GM18861 (cell line): Measurements from ENCODE around the gene LZTS2.
"Not testable (repeated sequence)": the region's sequence is repeated elsewhere in the genome, so short reads cannot be mapped to it uniquely, and the experiment has no call there.

Experiments
- ATAC-seq: cut with Tn5 transposase; IDR thresholded peaks from one replicate; pipeline ENCODE4 v1.9.1; 2021; ENCODE audit not compliant: unreplicated experiment

The LZTS2 gene

DNA sequence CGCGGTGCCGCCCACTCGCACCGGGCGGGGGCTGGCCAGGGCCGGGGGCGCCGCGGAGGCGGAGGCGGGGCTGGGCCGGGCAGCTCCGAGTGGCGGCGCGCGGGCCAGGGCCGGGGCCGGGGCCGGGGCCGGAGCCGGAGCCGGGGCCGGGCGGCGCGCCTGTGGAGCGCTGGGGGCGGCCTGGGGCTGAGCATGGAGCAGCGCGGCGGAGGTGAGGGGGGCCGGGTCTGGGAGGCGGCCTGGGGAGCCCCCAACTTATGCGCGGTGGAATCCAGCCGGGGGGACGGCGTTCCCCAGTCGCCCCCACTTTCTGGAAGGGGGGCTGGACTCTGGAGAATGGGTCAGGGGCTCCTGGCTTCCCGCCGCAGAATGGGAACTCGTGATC lies at the start of gene LZTS2:
LZTS2 (plus strand) TSS at position 67 of the 385 bp plus-strand sequence. CDS start 2,731 bp downstream, outside the sequence.
- no peak for ATAC-seq

GRCh38 chr10:100960251-100960650 lies 39.4 kb upstream of the LZTS2 start:
- ATAC-seq: no peak

- ATAC-seq: no peak
Measured at GRCh38 chr10:100962351-100963080, 37.1 kb upstream of the LZTS2 start.

GRCh38 chr10:100963826-100964225 lies 35.8 kb upstream of the LZTS2 start:
- ATAC-seq: no peak

GRCh38 chr10:100965820-100966219 lies 33.8 kb upstream of the LZTS2 start:
- ATAC-seq: no peak

DNA sequence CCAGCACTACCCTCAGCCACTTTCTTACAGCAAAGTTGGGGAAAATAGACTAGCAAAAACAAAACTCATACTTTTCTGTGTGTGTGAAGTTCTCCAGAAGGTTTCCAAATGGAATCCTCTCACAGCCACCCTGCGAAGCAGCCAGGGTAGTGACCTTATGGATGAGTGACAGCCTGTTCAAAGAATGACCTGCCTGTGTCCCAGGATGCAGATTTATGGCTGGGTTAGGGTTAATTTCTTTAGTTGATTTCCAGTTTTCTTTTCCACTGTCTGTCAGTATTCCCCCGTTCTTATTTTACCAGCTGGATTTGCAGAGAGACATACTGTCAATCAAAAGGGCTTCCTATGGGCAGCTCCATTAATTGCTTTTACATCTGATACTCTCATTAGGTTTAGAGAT lies 32.7 kb upstream of the LZTS2 start:
- ATAC-seq: no peak

DNA sequence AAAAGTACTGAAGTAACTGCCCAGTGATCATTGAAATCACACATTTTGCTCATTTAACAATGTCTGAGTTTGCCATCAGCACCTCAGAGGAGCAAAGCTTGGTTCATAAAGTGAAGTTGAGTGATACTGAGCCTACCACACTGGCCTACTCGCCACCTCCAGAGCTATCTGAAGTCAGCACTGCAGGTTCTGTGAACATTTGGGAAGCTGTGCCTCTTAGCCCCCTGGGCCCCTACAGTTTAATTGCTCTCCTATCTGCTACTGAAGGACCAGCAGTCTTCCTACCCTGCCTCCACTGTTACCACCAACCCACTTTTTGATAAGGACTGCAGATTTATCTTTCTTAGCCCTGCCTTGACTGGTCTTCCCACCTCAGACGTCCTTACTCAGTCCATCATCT lies 32.3 kb upstream of the LZTS2 start:
- ATAC-seq: no peak

GRCh38 chr10:100968062-100968736 lies 31.4 kb upstream of the LZTS2 start:
- no peak for ATAC-seq

GRCh38 chr10:100968863-100969186 lies 30.8 kb upstream of the LZTS2 start:
- no peak for ATAC-seq

- ATAC-seq: no peak
Measured at GRCh38 chr10:100969187-100970075, 30.2 kb upstream of the LZTS2 start, which contains the start of gene SEMA4G. SEMA4G (plus strand) TSS chr10:100969504; CDS start chr10:100972913, 3,409 bp downstream.

GRCh38 chr10:100970076-100970913 lies 29.3 kb upstream of the LZTS2 start:
- no peak for ATAC-seq

DNA sequence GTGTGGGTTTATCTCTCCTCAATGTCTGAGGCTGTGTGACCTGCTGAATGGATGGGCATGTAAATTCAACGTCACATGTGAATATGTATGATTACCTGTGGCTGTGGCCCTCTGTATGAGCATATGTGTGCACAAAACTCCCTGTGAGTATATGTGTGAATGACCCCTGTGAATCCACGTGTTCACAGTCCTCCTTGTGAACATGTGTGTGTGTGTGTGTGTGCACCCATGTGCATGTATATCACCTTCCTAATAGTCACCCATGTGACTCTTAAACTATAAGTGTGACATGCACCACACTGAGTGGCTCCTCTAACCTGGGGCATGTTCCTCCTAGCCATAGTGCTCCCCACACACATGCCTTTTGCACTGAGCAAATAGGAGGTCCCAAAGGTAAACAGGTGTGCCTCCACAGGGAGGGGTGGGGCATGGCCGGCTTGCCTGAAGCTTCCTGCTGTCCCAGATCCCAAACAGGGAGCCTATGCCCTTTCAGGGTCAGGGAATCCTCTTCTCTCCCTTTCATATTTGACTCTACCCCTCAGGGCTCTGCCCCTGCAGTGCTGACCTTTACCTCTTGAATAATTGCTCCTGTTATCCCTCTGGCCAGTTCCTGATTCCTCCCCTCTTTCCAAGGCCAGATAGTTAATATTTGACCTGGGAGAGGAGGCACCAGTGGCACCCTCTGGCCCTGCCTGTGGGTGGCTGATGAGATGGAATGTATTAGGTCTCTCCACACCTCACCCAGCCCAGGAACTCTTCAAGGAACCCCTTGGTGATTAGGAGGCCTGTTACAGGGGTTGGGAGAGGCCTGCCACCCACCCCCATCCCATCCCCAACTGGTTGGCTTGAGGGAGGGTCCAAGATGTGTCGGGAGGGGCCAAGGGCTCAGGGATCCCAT lies 28.4 kb upstream of the LZTS2 start:
- no peak for ATAC-seq

DNA sequence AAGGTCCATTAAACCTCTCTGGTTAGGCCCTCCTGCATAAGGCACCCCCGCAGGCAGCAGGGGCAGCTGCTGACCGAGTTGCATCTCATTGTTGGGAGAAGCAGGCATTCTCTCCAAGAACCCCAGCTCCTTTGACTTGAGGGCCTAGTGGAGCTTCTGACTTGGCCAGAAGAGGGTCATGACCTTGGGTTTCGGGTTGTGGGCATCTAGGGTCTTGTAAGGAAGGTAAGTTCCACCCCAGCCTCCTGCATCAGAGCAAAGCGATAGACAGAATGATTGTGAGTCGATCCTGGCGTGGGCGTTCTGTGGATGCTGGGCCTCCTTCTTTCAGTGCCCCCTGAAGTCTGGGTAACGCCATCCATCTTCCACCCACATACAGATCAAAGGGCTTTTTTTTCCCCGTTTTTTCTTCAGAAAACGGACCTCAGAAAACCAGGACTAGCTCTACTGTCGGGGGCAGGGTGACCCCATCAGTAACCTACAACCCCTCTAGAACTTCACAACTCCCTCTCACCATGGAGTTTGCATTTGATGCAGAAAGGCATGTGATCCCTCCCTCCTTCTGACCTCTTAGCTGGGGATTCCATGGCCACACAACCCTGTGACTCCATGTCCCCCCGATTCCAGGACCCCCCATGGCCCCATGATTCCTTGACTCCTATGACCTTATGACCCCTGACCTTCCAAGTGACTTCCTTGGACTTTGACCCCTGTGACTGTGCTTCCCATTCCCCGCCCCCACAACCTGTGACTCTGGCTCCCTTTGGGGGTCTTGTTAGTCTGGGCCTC lies 27.3 kb upstream of the LZTS2 start:
- no peak for ATAC-seq

DNA sequence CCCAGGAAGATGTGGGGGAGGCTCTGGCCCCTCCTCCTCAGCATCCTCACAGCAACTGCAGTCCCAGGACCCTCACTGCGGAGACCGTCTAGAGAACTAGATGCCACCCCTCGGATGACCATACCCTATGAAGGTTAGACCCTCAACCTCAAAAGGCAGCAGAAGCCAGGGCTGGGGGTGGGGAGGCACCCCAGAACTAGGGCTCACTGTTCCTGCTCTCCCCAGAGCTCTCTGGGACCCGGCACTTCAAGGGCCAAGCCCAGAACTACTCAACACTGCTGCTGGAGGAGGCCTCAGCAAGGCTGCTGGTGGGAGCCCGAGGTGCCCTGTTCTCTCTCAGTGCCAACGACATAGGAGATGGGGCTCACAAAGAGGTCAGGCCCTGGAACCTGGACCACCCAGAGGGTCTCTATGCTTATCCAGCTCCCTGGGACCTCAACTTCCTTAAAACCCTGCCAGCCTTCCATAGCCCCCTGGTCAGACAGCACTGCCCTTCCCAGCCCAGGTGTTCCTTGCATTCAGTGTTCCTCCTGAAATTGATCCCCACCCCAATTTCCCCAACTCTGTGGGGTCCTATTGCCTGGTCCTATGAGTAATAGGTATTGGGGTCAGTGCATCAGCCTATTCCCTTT lies 26.6 kb upstream of the LZTS2 start:
- ATAC-seq: no peak

GRCh38 chr10:100975397-100975796 lies 24.2 kb upstream of the LZTS2 start:
- not testable (repeated sequence) for ATAC-seq

DNA sequence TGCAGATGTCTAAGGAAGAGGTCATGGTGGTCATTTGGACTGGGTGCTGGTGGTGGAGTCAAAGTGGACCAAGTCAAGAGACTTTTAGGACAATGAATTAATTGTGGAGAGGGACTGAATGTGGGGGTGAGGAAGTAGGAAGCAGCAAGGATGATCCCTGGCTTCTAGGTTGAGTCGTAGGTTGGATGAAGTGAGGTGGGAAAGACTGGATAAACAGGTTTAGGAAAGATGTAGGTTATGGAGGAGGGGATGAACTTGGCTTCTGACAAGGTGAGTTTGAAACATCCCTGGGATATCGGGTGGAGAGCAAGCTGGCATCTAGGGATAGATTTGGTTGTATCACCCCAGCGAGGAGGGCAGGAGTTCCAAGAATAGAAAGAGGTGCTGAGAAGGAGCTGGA lies 22.7 kb upstream of the LZTS2 start:
- ATAC-seq: no peak

DNA sequence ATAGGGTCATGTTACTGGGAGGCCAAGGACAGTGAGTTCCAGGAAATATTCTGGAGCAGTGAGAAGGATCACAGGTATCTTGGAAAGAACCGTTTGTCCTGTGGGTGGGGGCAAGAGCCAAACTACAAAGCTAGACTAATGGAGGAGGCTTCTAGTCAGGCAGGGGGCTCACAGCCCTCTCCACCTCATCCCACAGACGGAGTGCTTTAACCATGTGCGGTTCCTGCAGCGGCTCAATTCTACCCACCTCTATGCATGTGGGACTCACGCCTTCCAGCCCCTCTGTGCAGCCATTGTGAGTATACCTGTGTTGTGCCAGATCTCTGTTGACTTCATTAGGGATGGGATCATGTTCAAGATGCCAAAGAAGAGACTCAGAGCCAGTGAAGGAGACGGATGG lies 22.2 kb upstream of the LZTS2 start:
- no peak for ATAC-seq

DNA sequence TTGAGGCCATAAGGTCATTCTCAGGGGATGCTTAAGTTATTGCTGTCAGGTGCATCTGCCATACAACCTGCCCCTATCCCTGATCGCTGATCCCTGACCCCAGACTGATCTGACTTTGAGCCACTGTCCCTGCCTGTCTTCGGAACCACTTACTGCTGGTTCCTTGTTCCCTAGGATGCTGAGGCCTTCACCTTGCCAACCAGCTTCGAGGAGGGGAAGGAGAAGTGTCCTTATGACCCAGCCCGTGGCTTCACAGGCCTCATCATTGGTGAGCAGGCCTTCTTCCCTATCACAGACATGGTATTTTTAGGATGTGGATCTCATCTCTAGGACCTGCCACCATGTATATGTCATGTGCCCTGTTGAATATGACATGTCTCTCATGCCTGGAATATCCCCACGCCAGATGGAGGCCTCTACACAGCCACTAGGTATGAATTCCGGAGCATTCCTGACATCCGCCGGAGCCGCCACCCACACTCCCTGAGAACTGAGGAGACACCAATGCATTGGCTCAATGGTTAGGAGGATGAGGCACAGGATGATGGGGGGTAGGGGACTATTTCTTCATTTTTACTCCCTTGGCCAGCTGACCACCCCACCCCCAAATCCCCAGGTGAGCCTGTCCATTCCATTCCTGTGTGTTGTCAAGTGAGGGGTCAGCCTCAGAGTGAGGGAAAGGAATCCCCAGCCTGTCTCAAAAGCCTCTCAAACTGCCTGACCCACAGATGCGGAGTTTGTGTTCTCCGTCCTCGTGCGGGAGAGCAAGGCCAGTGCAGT lies 21.3 kb upstream of the LZTS2 start:
- no peak for ATAC-seq
